IPS-20b (cell line): ENCODE measurements around the gene GRB10.

ENCODE experiments used
- H3K27ac ChIP-seq: one replicate; pipeline ENCODE4 v1.5.1; 2013; ENCODE audit warnings: low read length
- H3K27me3 ChIP-seq: 2 replicates; pipeline ENCODE4 v1.6.1; 2013; ENCODE audit warnings: mild to moderate bottlenecking, low read length, inconsistent platforms; ENCODE audit not compliant: insufficient read depth
- H3K36me3 ChIP-seq: 2 replicates; pipeline ENCODE4 v1.6.1; 2013; ENCODE audit warnings: low read depth, mild to moderate bottlenecking, inconsistent platforms, low read length, moderate library complexity; ENCODE audit not compliant: insufficient read depth
- H3K4me1 ChIP-seq: 2 replicates; pipeline ENCODE4 v1.6.1; 2013; ENCODE audit warnings: mild to moderate bottlenecking, control low read depth, inconsistent platforms, low read length, moderate library complexity; ENCODE audit not compliant: insufficient read depth
- H3K4me3 ChIP-seq: 2 replicates; pipeline ENCODE4 v1.5.1; 2013; ENCODE audit warnings: mild to moderate bottlenecking, low read length, inconsistent platforms
- H3K9ac ChIP-seq: 2 replicates; pipeline ENCODE4 v1.6.1; 2013; ENCODE audit warnings: low read depth, mild to moderate bottlenecking, inconsistent platforms, low read length, moderate library complexity
- H3K9me3 ChIP-seq: 2 replicates; pipeline ENCODE4 v1.6.1; 2013; ENCODE audit warnings: mild to moderate bottlenecking, low read depth, low read length, inconsistent platforms; ENCODE audit not compliant: insufficient read depth

GRB10 gene

GRCh38 chr7:50754241-50754640 is 28.5 kb downstream of the GRB10 start:
- Histone ChIP-seq H3K27me3 (no peaks in the 10 kb centered on the region), H3K4me3 (no peak overlapping the region), H3K4me1 (no peaks in the 10 kb centered on the region), H3K36me3 (peaks cover 22% of the 10 kb centered on the region; the same call in 1 of the 2 replicates), H3K9ac (no peak overlapping the region), H3K27ac (no peak overlapping the region), H3K9me3 (no peaks in the 10 kb centered on the region)

- H3K27me3 ChIP-seq = no peaks in the 10 kb centered on the region
- H3K36me3 ChIP-seq = peaks cover 32% of the 10 kb centered on the region; the same call in 1 of the 2 replicates
- no peak overlapping the region for H3K9ac ChIP-seq
- H3K4me3 ChIP-seq = no peak overlapping the region
- H3K27ac ChIP-seq = no peak overlapping the region
- H3K9me3 ChIP-seq = no peaks in the 10 kb centered on the region
- no peaks in the 10 kb centered on the region for H3K4me1 ChIP-seq
Measured at GRCh38 chr7:50752422-50752821, 30.3 kb downstream of the GRB10 start.

GRCh38 chr7:50751146-50751545 is 31.6 kb downstream of the GRB10 start:
- no peak overlapping the region for H3K27ac ChIP-seq
- peaks cover 32% of the 10 kb centered on the region; the same call in 1 of the 2 replicates for H3K36me3 ChIP-seq
- no peaks in the 10 kb centered on the region for H3K27me3 ChIP-seq
- no peak overlapping the region for H3K4me3 ChIP-seq
- no peaks in the 10 kb centered on the region for H3K9me3 ChIP-seq
- no peak overlapping the region for H3K9ac ChIP-seq
- H3K4me1 ChIP-seq = no peaks in the 10 kb centered on the region

GRCh38 chr7:50749896-50750295 is 32.8 kb downstream of the GRB10 start:
- Histone ChIP-seq H3K4me3 (no peak overlapping the region), H3K9me3 (no peaks in the 10 kb centered on the region), H3K27ac (no peak overlapping the region), H3K36me3 (peaks cover 23% of the 10 kb centered on the region; the same call in 1 of the 2 replicates), H3K27me3 (no peaks in the 10 kb centered on the region), H3K9ac (no peak overlapping the region), H3K4me1 (no peaks in the 10 kb centered on the region)

- Histone ChIP-seq H3K4me1 (no peaks in the 10 kb centered on the region), H3K36me3 (peaks cover 26% of the 10 kb centered on the region), H3K27ac (no peak overlapping the region), H3K9me3 (no peaks in the 10 kb centered on the region), H3K4me3 (no peak overlapping the region), H3K27me3 (no peaks in the 10 kb centered on the region), H3K9ac (no peak overlapping the region)
Measured at GRCh38 chr7:50748472-50748871, 34.2 kb downstream of the GRB10 start.

GRCh38 chr7:50745835-50746234 is 36.9 kb downstream of the GRB10 start:
- peaks cover 26% of the 10 kb centered on the region; the same call in 1 of the 2 replicates for H3K36me3 ChIP-seq
- H3K9me3 ChIP-seq = no peaks in the 10 kb centered on the region
- H3K4me3 ChIP-seq = no peak overlapping the region
- H3K9ac ChIP-seq = no peak overlapping the region
- no peaks in the 10 kb centered on the region for H3K27me3 ChIP-seq
- no peaks in the 10 kb centered on the region for H3K4me1 ChIP-seq
- no peak overlapping the region for H3K27ac ChIP-seq

- Histone ChIP-seq H3K9ac (no peak overlapping the region), H3K4me1 (no peaks in the 10 kb centered on the region), H3K36me3 (peaks cover 26% of the 10 kb centered on the region; the same call in 1 of the 2 replicates), H3K9me3 (no peaks in the 10 kb centered on the region), H3K27me3 (no peaks in the 10 kb centered on the region), H3K27ac (no peak overlapping the region), H3K4me3 (no peak overlapping the region)
Measured at GRCh38 chr7:50745336-50745735, 37.4 kb downstream of the GRB10 start.

- H3K36me3 ChIP-seq = peaks cover 18% of the 10 kb centered on the region; the same call in 1 of the 2 replicates
- H3K27ac ChIP-seq = no peak overlapping the region
- no peak overlapping the region for H3K9ac ChIP-seq
- no peaks in the 10 kb centered on the region for H3K27me3 ChIP-seq
- no peaks in the 10 kb centered on the region for H3K9me3 ChIP-seq
- H3K4me1 ChIP-seq = no peaks in the 10 kb centered on the region
- no peak overlapping the region for H3K4me3 ChIP-seq
Measured at GRCh38 chr7:50743893-50744292, 38.8 kb downstream of the GRB10 start.

GRCh38 chr7:50743016-50743415 is 39.7 kb downstream of the GRB10 start:
- Histone ChIP-seq H3K27ac (no peak overlapping the region), H3K9ac (no peak overlapping the region), H3K4me3 (no peak overlapping the region), H3K4me1 (no peaks in the 10 kb centered on the region), H3K9me3 (no peaks in the 10 kb centered on the region), H3K27me3 (no peaks in the 10 kb centered on the region), H3K36me3 (peaks cover 14% of the 10 kb centered on the region; the same call in 1 of the 2 replicates)

- H3K4me1 ChIP-seq = no peaks in the 10 kb centered on the region
- H3K9me3 ChIP-seq = no peaks in the 10 kb centered on the region
- no peak overlapping the region for H3K4me3 ChIP-seq
- peaks cover 9% of the 10 kb centered on the region; the same call in 1 of the 2 replicates for H3K36me3 ChIP-seq
- no peaks in the 10 kb centered on the region for H3K27me3 ChIP-seq
- H3K27ac ChIP-seq = no peak overlapping the region
- H3K9ac ChIP-seq = no peak overlapping the region
Measured at GRCh38 chr7:50742401-50742800, 40.3 kb downstream of the GRB10 start.

GRCh38 chr7:50739744-50740435 is 42.8 kb downstream of the GRB10 start:
- no peak overlapping the region for H3K4me3 ChIP-seq
- H3K9me3 ChIP-seq = no peaks in the 10 kb centered on the region
- no peaks in the 10 kb centered on the region for H3K4me1 ChIP-seq
- H3K9ac ChIP-seq = no peak overlapping the region
- H3K27me3 ChIP-seq = no peaks in the 10 kb centered on the region
- no peak overlapping the region for H3K27ac ChIP-seq
- H3K36me3 ChIP-seq = peaks cover 9% of the 10 kb centered on the region; the same call in 1 of the 2 replicates

- Histone ChIP-seq H3K4me1 (no peaks in the 10 kb centered on the region), H3K36me3 (0 out of 2 replicates have a peak, but pooled peaks cover 2% of the 10 kb centered on the region), H3K4me3 (no peak overlapping the region), H3K27ac (no peak overlapping the region), H3K9me3 (no peaks in the 10 kb centered on the region), H3K9ac (no peak overlapping the region), H3K27me3 (no peaks in the 10 kb centered on the region)
Measured at GRCh38 chr7:50738932-50739331, 43.8 kb downstream of the GRB10 start.
